IMR-90 (cell line): ENCODE results near the gene ANKMY2. TPM values are rescaled to one million over a fixed set of nuclear protein-coding genes. Genes with fewer than 3 reads are reported as not detected.

Experiments
- ATAC-seq: fragments of 200-7000 bp; cut with Tn5 transposase; 2 replicates; pipeline ENCODE4 v1.9.1; 2020; ENCODE audit warnings: low read depth, mild to moderate bottlenecking, moderate library complexity
- BruUV-seq: library from RNA; stranded (reverse); fragments of 400-500 nt; replicated peaks from 2 replicates; lab custom pipeline; 2021; lab: Mats Ljungman, UMichigan
- CTCF ChIA-PET: fragments of 300-600 bp; formaldehyde crosslinking; extraction: SDS; loops from one replicate; lab custom pipeline; 2021; ENCODE audit warnings: antibody characterized with exemption; lab: Yijun Ruan, JAX
- POLR2A ChIA-PET: fragments of 300-600 bp; sonication (Branson Sonifier 250); formaldehyde crosslinking; loops from one replicate; lab custom pipeline; 2022; ENCODE audit warnings: antibody characterized with exemption; ENCODE audit not compliant: unreplicated experiment; lab: Charles Lee
- DNase-seq: peaks from one replicate; pipeline ENCODE4 v3.0.0; 2013
- H2AFZ ChIP-seq: replicated peaks from 2 replicates; pipeline ENCODE3; 2013; ENCODE audit warnings: low read length, mild to moderate bottlenecking; ENCODE audit not compliant: poor library complexity
- H2AK5ac ChIP-seq: 2 replicates; pipeline ENCODE4 v1.6.1; 2013; ENCODE audit warnings: low read depth, low read length, inconsistent platforms
- H2AK9ac ChIP-seq: replicated peaks from 2 replicates; pipeline ENCODE3; 2013; ENCODE audit warnings: mild to moderate bottlenecking, low read depth, low read length, moderate library complexity; ENCODE audit not compliant: poor library complexity
- H2BK120ac ChIP-seq: 2 replicates; pipeline ENCODE4 v1.6.1; 2013; ENCODE audit warnings: low read depth, low read length, inconsistent platforms
- H2BK15ac ChIP-seq: 3 replicates; pipeline ENCODE4 v1.6.1; 2013; ENCODE audit warnings: low read depth, low read length, inconsistent platforms
- H2BK20ac ChIP-seq: 2 replicates; pipeline ENCODE4 v1.6.1; 2013; ENCODE audit warnings: low read depth, mild to moderate bottlenecking, inconsistent platforms, low read length, moderate library complexity
- H2BK5ac ChIP-seq: 2 replicates; pipeline ENCODE4 v1.6.1; 2013; ENCODE audit warnings: mild to moderate bottlenecking, low read depth, low read length, inconsistent platforms; ENCODE audit not compliant: poor library complexity, severe bottlenecking
- H3K14ac ChIP-seq: replicated peaks from 2 replicates; pipeline ENCODE4 v1.6.1; 2013; ENCODE audit warnings: low read depth, low read length, inconsistent platforms
- H3K18ac ChIP-seq: 2 replicates; pipeline ENCODE4 v1.6.1; 2013; ENCODE audit warnings: low read depth, low read length, control low read depth
- H3K23ac ChIP-seq: 2 replicates; pipeline ENCODE4 v1.6.1; 2013; ENCODE audit warnings: low read depth, low read length, inconsistent platforms
- H3K27ac ChIP-seq: 2 replicates; pipeline ENCODE4 v1.5.1; 2013; ENCODE audit warnings: mild to moderate bottlenecking, control low read depth, low read length; ENCODE audit not compliant: insufficient read depth
- H3K27me3 ChIP-seq: 2 replicates; pipeline ENCODE4 v1.6.1; 2013; ENCODE audit warnings: low read length; ENCODE audit not compliant: control insufficient read depth, insufficient read depth
- H3K36me3 ChIP-seq: 2 replicates; pipeline ENCODE4 v1.6.1; 2013; ENCODE audit warnings: low read length, mixed read lengths; ENCODE audit not compliant: control insufficient read depth, insufficient read depth
- H3K4ac ChIP-seq: 2 replicates; pipeline ENCODE4 v1.6.1; 2013; ENCODE audit warnings: low read depth, low read length, inconsistent platforms
- H3K4me1 ChIP-seq: 2 replicates; pipeline ENCODE4 v1.6.1; 2013; ENCODE audit warnings: low read length, mixed read lengths; ENCODE audit not compliant: control insufficient read depth, insufficient read depth
- H3K4me2 ChIP-seq: 2 replicates; pipeline ENCODE4 v1.6.1; 2013; ENCODE audit warnings: low read depth, mild to moderate bottlenecking, control low read depth, low read length, moderate library complexity
- H3K4me3 ChIP-seq: 2 replicates; pipeline ENCODE4 v1.5.1; 2013; ENCODE audit warnings: low read depth, mild to moderate bottlenecking, control low read depth, low read length, moderate library complexity; ENCODE audit not compliant: insufficient read depth
- H3K56ac ChIP-seq: 2 replicates; pipeline ENCODE4 v1.6.1; 2013; ENCODE audit warnings: low read length, inconsistent platforms; ENCODE audit not compliant: insufficient read depth; ENCODE audit errors: extremely low read depth
- H3K79me1 ChIP-seq, 2 experiments: 2 replicates each; pipeline ENCODE4 v1.6.1; 2013; ENCODE audit warnings: low read length in 2 of 2, inconsistent platforms in 1 of 2, low read depth in 1 of 2
- H3K9ac ChIP-seq: 2 replicates; pipeline ENCODE4 v1.6.1; 2013; ENCODE audit warnings: low read depth, low read length, control low read depth
- H3K9me1 ChIP-seq: 2 replicates; pipeline ENCODE4 v1.6.1; 2013; ENCODE audit warnings: low read length, inconsistent platforms; ENCODE audit not compliant: insufficient read depth
- H3K9me3 ChIP-seq: 2 replicates; pipeline ENCODE4 v1.6.1; 2013; ENCODE audit warnings: low read length; ENCODE audit not compliant: control insufficient read depth, insufficient read depth
- H4K20me1 ChIP-seq: 2 replicates; pipeline ENCODE4 v1.6.1; 2013; ENCODE audit warnings: low read length, inconsistent platforms; ENCODE audit not compliant: insufficient read depth
- H4K5ac ChIP-seq: 2 replicates; pipeline ENCODE4 v1.6.1; 2013; ENCODE audit warnings: mild to moderate bottlenecking, low read depth, low read length, control low read depth
- H4K8ac ChIP-seq, 2 experiments: 2 replicates each; pipeline ENCODE4 v1.6.1; 2013; ENCODE audit warnings: low read depth in 2 of 2, low read length in 2 of 2, control low read depth in 1 of 2, inconsistent platforms in 1 of 2
- H4K91ac ChIP-seq: 2 replicates; pipeline ENCODE4 v1.6.1; 2013; ENCODE audit warnings: low read depth, low read length, inconsistent platforms; ENCODE audit not compliant: insufficient read depth
- CTCF ChIP-seq: conservative IDR thresholded peaks from 2 replicates; pipeline ENCODE4 v1.5.1; 2012; ENCODE audit warnings: mild to moderate bottlenecking, low read depth, low read length, improper control_type of control experiment
- RFX5 ChIP-seq: IDR thresholded peaks from 2 replicates; pipeline ENCODE4 v1.8.0; 2012; ENCODE audit warnings: low read depth, mild to moderate bottlenecking, low read length, moderate library complexity
- WGBS, 2 experiments: methylation state at CpG; one replicate each; pipeline versions ENCODE4 v1.1.5 to v1.1.7; 2013; ENCODE audit warnings: missing lambda C conversion rate in 2 of 2; ENCODE audit not compliant: insufficient read length in 1 of 2; ENCODE audit errors: extremely low coverage in 2 of 2; 5-methylcytosine and 5-hydroxymethylcytosine counted together
- dilution Hi-C: fragments of 300-500 bp; cut with HindIII; formaldehyde crosslinking; loops from one replicate; pipeline ENCODE4 v1.14.3; 2018; ENCODE audit warnings: low sequenced_read_pairs; ENCODE audit not compliant: unreplicated experiment
- in situ Hi-C: fragments of 300-500 bp; cut with MboI; formaldehyde crosslinking; loops from 3 replicates; pipeline ENCODE4 v1.14.3; 2019; ENCODE audit warnings: low sequenced_read_pairs, inconsistent platforms, mixed read lengths
- intact Hi-C: fragments of 100-400 bp; cut with micrococcal nuclease; formaldehyde crosslinking; loops from 2 replicates; pipeline ENCODE4 v1.10.0; 2022
- polyA plus RNA-seq, 3 experiments: library from polyadenylated mRNA; depleted of rRNA; stranded (reverse); fragments of >200 nt; gene quantifications; 2 replicates each; pipeline ENCODE4 v1.2.3, GENCODE V29; 2012; ENCODE audit warnings: low replicate concordance in 1 of 3
- total RNA-seq: library from RNA; depleted of rRNA; stranded (reverse); fragments of >200 nt; gene quantifications from 2 replicates; pipeline ENCODE4 v1.2.3, GENCODE V29; 2012

ANKMY2 gene
- total and polyA plus RNA-seq, 2 of the 4 experiments (the other 2 are of a cell fraction), result 19.5 to 41.9 TPM

GRCh38 chr7:16693601-16694318 lies 48.2 kb upstream of the ANKMY2 start:
- Histone ChIP-seq H3K14ac (no peak overlapping the region), H3K18ac (no peak overlapping the region), H3K9me3 (no peaks in the 10 kb centered on the region), H2BK120ac (no peak overlapping the region), H3K4ac (no peak overlapping the region), H4K91ac (no peak overlapping the region), H3K27ac (no peak overlapping the region), H3K27me3 (no peaks in the 10 kb centered on the region), H2BK5ac (no peak overlapping the region), H3K4me3 (no peak overlapping the region), H2BK15ac (no peak overlapping the region), H2AFZ (no peak overlapping the region), H4K20me1 (no peaks in the 10 kb centered on the region), H3K9me1 (peaks cover 11% of the 10 kb centered on the region), H3K56ac (no peak overlapping the region), H3K79me1 (peaks cover 0 to 13% of the 10 kb centered on the region in 2 experiments; a peak in 3 of 4 replicates), H4K5ac (no peak overlapping the region), H2AK5ac (no peak overlapping the region), H3K9ac (no peak overlapping the region), H3K4me2 (no peak overlapping the region), H3K4me1 (peaks cover 6% of the 10 kb centered on the region; the same call in 1 of the 2 replicates), H2BK20ac (no peak overlapping the region), H4K8ac (no peak overlapping the region), H3K36me3 (peaks cover 30% of the 10 kb centered on the region), H2AK9ac (no peak overlapping the region), H3K23ac (no peak overlapping the region)
- intact Hi-C loops (no loop called here), dilution Hi-C loops (no loop called here), in situ Hi-C loops (loop anchor here (10.0 kb wide), 1 partner anchor 221 kb away; no protein-coding TSS in a partner anchor)
- TF ChIP-seq CTCF (no peak), RFX5 (no peak)
- peak; percentile 20 for DNase-seq
- CTCF ChIA-PET, result no interaction called here
- POLR2A ChIA-PET, result no interaction called here
- no CpG with 5 or more reads among the region's 2 CpGs for WGBS, 2 experiments
- ATAC-seq, result no peak
- no TSS peak for BruUV-seq
